Smooth muscle cell (in vitro differentiated cells): ENCODE results near the gene PCNT. TPM values are rescaled to one million over a fixed set of nuclear protein-coding genes. Genes with fewer than 3 reads are reported as not detected.

ENCODE experiments used
- DNase-seq: peaks from one replicate; lab custom pipeline; 2025; ENCODE audit not compliant: unreplicated experiment; lab: John Stamatoyannopoulos, UW
- H2AFZ ChIP-seq: fragments of 200-600 bp; sonication (generic); 2 replicates; pipeline ENCODE4 v1.6.0; 2016; ENCODE audit warnings: antibody characterized with exemption, low read depth, mild to moderate bottlenecking
- H3F3A ChIP-seq: fragments of 200-600 bp; sonication (generic); 2 replicates; pipeline ENCODE4 v1.6.0; 2017; ENCODE audit warnings: antibody characterized with exemption, low read depth
- H3K27ac ChIP-seq: fragments of 200-600 bp; sonication (generic); 2 replicates; pipeline ENCODE4 v1.5.1; 2016; ENCODE audit warnings: low read depth, mild to moderate bottlenecking
- H3K27me3 ChIP-seq: fragments of 200-600 bp; sonication (generic); 2 replicates; pipeline ENCODE4 v1.6.1; 2016; ENCODE audit warnings: low read depth, mild to moderate bottlenecking
- H3K36me3 ChIP-seq: fragments of 200-600 bp; sonication (generic); 2 replicates; pipeline ENCODE4 v1.5.1; 2016; ENCODE audit warnings: low read depth
- H3K4me1 ChIP-seq: fragments of 200-600 bp; sonication (generic); 2 replicates; pipeline ENCODE4 v1.5.1; 2016; ENCODE audit warnings: low read depth
- H3K4me2 ChIP-seq: fragments of 200-600 bp; sonication (generic); 2 replicates; pipeline ENCODE4 v1.6.0; 2016; ENCODE audit warnings: mild to moderate bottlenecking
- H3K4me3 ChIP-seq: fragments of 200-600 bp; sonication (generic); 2 replicates; pipeline ENCODE4 v1.5.1; 2016; ENCODE audit warnings: mild to moderate bottlenecking
- H3K79me2 ChIP-seq: fragments of 200-600 bp; sonication (generic); 2 replicates; pipeline ENCODE4 v1.6.0; 2016; ENCODE audit warnings: low read depth, mild to moderate bottlenecking
- H3K9ac ChIP-seq: fragments of 200-600 bp; sonication (generic); 2 replicates; pipeline ENCODE4 v1.6.0; 2016; ENCODE audit warnings: low read depth
- H3K9me3 ChIP-seq: fragments of 200-600 bp; sonication (generic); replicated peaks from 2 replicates; pipeline ENCODE4 v1.5.1; 2016; ENCODE audit warnings: low read depth
- H4K20me1 ChIP-seq: fragments of 200-600 bp; sonication (generic); 2 replicates; pipeline ENCODE4 v1.6.0; 2016; ENCODE audit warnings: low read depth
- WGBS: methylation state at CpG from one replicate; pipeline ENCODE4 v1.1.7; 2016; ENCODE audit warnings: low lambda C conversion rate; 5-methylcytosine and 5-hydroxymethylcytosine counted together
- polyA plus RNA-seq: library from polyadenylated mRNA; unstranded; fragments of >200 nt; fragmentation: Nextera tagmentation; extraction: Ambion mirVana; gene quantifications from 2 replicates; pipeline ENCODE4 v1.2.1, GENCODE V29; 2016
- total RNA-seq: library from RNA; depleted of rRNA; stranded (reverse); fragments of >200 nt; gene quantifications from 2 replicates; pipeline ENCODE4 v1.2.3, GENCODE V29; 2014
- TF ChIP-seq, protein P1 (sequence below): fragments of 200-600 bp; sonication (generic); IDR thresholded peaks from 2 replicates; pipeline ENCODE4 v1.5.1; 2017; ENCODE audit warnings: borderline replicate concordance, mild to moderate bottlenecking, antibody characterized with exemption; ENCODE audit not compliant: insufficient read depth, poor library complexity, severe bottlenecking

Gene PCNT
- total and polyA plus RNA-seq, 2 experiments from 2014 or later = 9.3 to 10.8 TPM

DNA sequence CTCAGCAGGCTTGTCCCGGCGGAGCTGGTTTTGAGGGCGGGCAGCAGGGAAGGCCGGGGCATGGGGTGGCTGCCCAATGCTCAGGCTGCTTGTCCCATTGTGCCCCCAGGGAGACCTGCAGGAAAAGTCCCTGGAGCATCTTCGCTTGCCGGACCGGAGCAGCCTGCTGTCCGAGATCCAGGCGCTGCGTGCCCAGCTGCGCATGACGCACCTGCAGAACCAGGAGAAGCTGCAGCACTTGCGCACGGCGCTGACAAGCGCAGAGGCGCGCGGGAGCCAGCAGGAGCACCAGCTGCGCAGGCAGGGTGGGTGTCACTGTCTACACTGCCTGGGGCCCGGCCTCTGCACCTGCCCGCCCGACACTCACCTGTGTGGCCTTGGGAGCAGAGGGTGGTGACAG, 104.3 kb downstream of the PCNT start:
- Histone ChIP-seq H3K9me3 (no peaks in the 10 kb centered on the region), H3F3A (no peaks in the 10 kb centered on the region), H3K36me3 (no peaks in the 10 kb centered on the region), H3K27me3 (no peaks in the 10 kb centered on the region), H3K4me3 (no peak overlapping the region), H3K4me2 (no peak overlapping the region), H2AFZ (no peak overlapping the region), H3K4me1 (no peaks in the 10 kb centered on the region), H3K9ac (no peak overlapping the region), H3K27ac (no peak overlapping the region), H3K79me2 (no peaks in the 10 kb centered on the region), H4K20me1 (no peaks in the 10 kb centered on the region)
- 98% methylated on average over 23 of the region's 23 CpGs for WGBS
- TF ChIP-seq, protein P1, sequence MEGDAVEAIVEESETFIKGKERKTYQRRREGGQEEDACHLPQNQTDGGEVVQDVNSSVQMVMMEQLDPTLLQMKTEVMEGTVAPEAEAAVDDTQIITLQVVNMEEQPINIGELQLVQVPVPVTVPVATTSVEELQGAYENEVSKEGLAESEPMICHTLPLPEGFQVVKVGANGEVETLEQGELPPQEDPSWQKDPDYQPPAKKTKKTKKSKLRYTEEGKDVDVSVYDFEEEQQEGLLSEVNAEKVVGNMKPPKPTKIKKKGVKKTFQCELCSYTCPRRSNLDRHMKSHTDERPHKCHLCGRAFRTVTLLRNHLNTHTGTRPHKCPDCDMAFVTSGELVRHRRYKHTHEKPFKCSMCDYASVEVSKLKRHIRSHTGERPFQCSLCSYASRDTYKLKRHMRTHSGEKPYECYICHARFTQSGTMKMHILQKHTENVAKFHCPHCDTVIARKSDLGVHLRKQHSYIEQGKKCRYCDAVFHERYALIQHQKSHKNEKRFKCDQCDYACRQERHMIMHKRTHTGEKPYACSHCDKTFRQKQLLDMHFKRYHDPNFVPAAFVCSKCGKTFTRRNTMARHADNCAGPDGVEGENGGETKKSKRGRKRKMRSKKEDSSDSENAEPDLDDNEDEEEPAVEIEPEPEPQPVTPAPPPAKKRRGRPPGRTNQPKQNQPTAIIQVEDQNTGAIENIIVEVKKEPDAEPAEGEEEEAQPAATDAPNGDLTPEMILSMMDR = no peak
- no peak for DNase-seq

GRCh38 chr21:46428987-46429710, 105.2 kb downstream of the PCNT start:
- Histone ChIP-seq H3K27me3 (no peaks in the 10 kb centered on the region), H3K36me3 (no peaks in the 10 kb centered on the region), H3K79me2 (no peaks in the 10 kb centered on the region), H3K4me3 (no peak overlapping the region), H3F3A (no peaks in the 10 kb centered on the region), H3K9me3 (no peaks in the 10 kb centered on the region), H3K4me2 (no peak overlapping the region), H2AFZ (no peak overlapping the region), H3K27ac (no peak overlapping the region), H3K4me1 (no peaks in the 10 kb centered on the region), H3K9ac (no peak overlapping the region), H4K20me1 (no peaks in the 10 kb centered on the region)
- 100% methylated on average over 8 of the region's 44 CpGs for WGBS
- TF ChIP-seq, protein P1 = no peak
- DNase-seq = no peak

- Histone ChIP-seq H4K20me1 (no peaks in the 10 kb centered on the region), H3K9me3 (no peaks in the 10 kb centered on the region), H3K79me2 (no peaks in the 10 kb centered on the region), H2AFZ (no peak overlapping the region), H3K36me3 (no peaks in the 10 kb centered on the region), H3K4me1 (no peaks in the 10 kb centered on the region), H3K9ac (no peak overlapping the region), H3K4me3 (no peak overlapping the region), H3K27me3 (no peaks in the 10 kb centered on the region), H3K27ac (no peak overlapping the region), H3K4me2 (no peak overlapping the region), H3F3A (no peaks in the 10 kb centered on the region)
- TF ChIP-seq, protein P1 = no peak
- 93% methylated on average over 31 of the region's 31 CpGs for WGBS
- no peak for DNase-seq
Observed at GRCh38 chr21:46429754-46430681, 106.1 kb downstream of the PCNT start.
